B cell (primary cell): Measurements from ENCODE around the gene ARHGEF38. TPM values are rescaled to one million over a fixed set of nuclear protein-coding genes. Genes with fewer than 3 reads are reported as not detected.

ENCODE experiments used
- ATAC-seq: fragments of 200-7000 bp; cut with Tn5 transposase; one replicate; pipeline ENCODE4 v1.10.0; 2021; ENCODE audit warnings: low read depth, mild to moderate bottlenecking, moderate number of reproducible peaks, moderate library complexity
- CTCF ChIA-PET: fragments of 350-600 bp; sonication (Branson Sonifier 250); formaldehyde crosslinking; loops from one replicate; lab custom pipeline; 2021; ENCODE audit warnings: antibody characterized with exemption, inconsistent platforms; lab: Charles Lee
- POLR2A ChIA-PET: fragments of 350-600 bp; sonication (Branson Sonifier 250); formaldehyde crosslinking; loops from one replicate; lab custom pipeline; 2021; ENCODE audit warnings: antibody characterized with exemption; lab: Charles Lee
- DNase-seq: peaks from one replicate; pipeline ENCODE4 v3.0.0; 2013
- H2AFZ ChIP-seq: 2 replicates; pipeline ENCODE4 v1.6.1; 2012; ENCODE audit warnings: mild to moderate bottlenecking, low read depth, low read length; ENCODE audit not compliant: insufficient read depth, poor library complexity, severe bottlenecking
- H3K27ac ChIP-seq, 2 donors: 1 replicate in 1 of 2; 2 replicates in 1 of 2; pipeline ENCODE4 v1.5.1; 2012 to 2013; ENCODE audit warnings: low read length in 2 of 2, mild to moderate bottlenecking in 2 of 2, moderate library complexity in 1 of 2
- H3K27me3 ChIP-seq, 4 experiments: fragments of 200-600 bp in 1 of 4; sonication (generic) in 1 of 4; replicated peaks in 1 of 4; 1 replicate in 2 of 4; 2 replicates in 2 of 4; pipeline versions ENCODE4 v1.6.1 to v1.7.0; 2013 to 2016; ENCODE audit warnings: low read length in 3 of 4, mild to moderate bottlenecking in 2 of 4, mixed read lengths in 1 of 4, moderate library complexity in 1 of 4; ENCODE audit not compliant: insufficient read depth in 4 of 4, control insufficient read depth in 3 of 4; ENCODE audit errors: control extremely low read depth in 1 of 4
- H3K36me3 ChIP-seq, 2 experiments: replicated peaks in 1 of 2; 1 replicate in 1 of 2; 2 replicates in 1 of 2; pipeline versions ENCODE4 v1.6.1 to v1.7.1; 2013; ENCODE audit warnings: low read length in 1 of 2; ENCODE audit not compliant: insufficient read depth in 2 of 2, control insufficient read depth in 1 of 2; ENCODE audit errors: control extremely low read depth in 1 of 2, extremely low read depth in 1 of 2
- H3K4me1 ChIP-seq, 2 donors: fragments of 200-600 bp in 1 of 2; sonication (generic) in 1 of 2; 1 replicate in 1 of 2; 2 replicates in 1 of 2; pipeline versions ENCODE4 v1.5.1 to v1.6.1; 2013 to 2017; ENCODE audit warnings: low read length in 2 of 2; ENCODE audit not compliant: control insufficient read depth in 2 of 2, insufficient read depth in 2 of 2
- H3K4me2 ChIP-seq: replicated peaks from 2 replicates; pipeline ENCODE3; 2012; ENCODE audit warnings: mild to moderate bottlenecking, low read depth, low read length; ENCODE audit not compliant: poor library complexity, severe bottlenecking
- H3K4me3 ChIP-seq, 5 experiments: fragments of 200-600 bp in 1 of 5; sonication (generic) in 1 of 5; 1 replicate in 3 of 5; 2 replicates in 2 of 5; pipeline versions ENCODE4 v1.5.1 to v1.7.0; 2011 to 2016; ENCODE audit warnings: low read length in 4 of 5, mild to moderate bottlenecking in 4 of 5, low read depth in 2 of 5, control low read depth in 1 of 5, moderate library complexity in 1 of 5; ENCODE audit not compliant: insufficient read depth in 1 of 5; ENCODE audit errors: control extremely low read depth in 1 of 5, extremely low read depth in 1 of 5
- H3K79me2 ChIP-seq: fragments of 200-600 bp; sonication (generic); one replicate; pipeline ENCODE4 v1.6.0; 2016; ENCODE audit warnings: low read length; ENCODE audit not compliant: control insufficient read depth, insufficient read depth
- H3K9ac ChIP-seq: fragments of 200-600 bp; sonication (generic); 2 replicates; pipeline ENCODE4 v1.6.1; 2017; ENCODE audit warnings: mild to moderate bottlenecking, low read length, moderate library complexity
- H3K9me3 ChIP-seq, 3 donors: one replicate each; pipeline versions ENCODE4 v1.6.1 to v1.7.1; 2013; ENCODE audit warnings: low read length in 2 of 3; ENCODE audit not compliant: control insufficient read depth in 2 of 3, insufficient read depth in 1 of 3; ENCODE audit errors: control extremely low read depth in 1 of 3
- H4K20me1 ChIP-seq: 2 replicates; pipeline ENCODE4 v1.6.0; 2012; ENCODE audit warnings: mild to moderate bottlenecking, low read length; ENCODE audit not compliant: insufficient read depth, control insufficient read depth, poor library complexity, severe bottlenecking
- H3K27ac Mint-ChIP-seq: one replicate; pipeline ENCODE4 v1.8.0; 2021; ENCODE audit warnings: mixed read lengths
- H3K27me3 Mint-ChIP-seq: one replicate; pipeline ENCODE4 v1.8.0; 2021; ENCODE audit warnings: mixed read lengths
- H3K4me1 Mint-ChIP-seq: one replicate; pipeline ENCODE4 v1.8.0; 2021; ENCODE audit warnings: mixed read lengths
- H3K4me3 Mint-ChIP-seq: one replicate; pipeline ENCODE4 v1.8.0; 2021; ENCODE audit warnings: mixed read lengths
- H3K9me3 Mint-ChIP-seq: one replicate; pipeline ENCODE4 v1.8.0; 2022; ENCODE audit warnings: mixed read lengths; ENCODE audit not compliant: insufficient read depth
- CTCF ChIP-seq: fragments of 200-600 bp; IDR thresholded peaks from one replicate; pipeline ENCODE4 v1.8.0; 2022; ENCODE audit warnings: antibody characterized with exemption, mild to moderate bottlenecking
- EZH2 ChIP-seq: IDR thresholded peaks from 2 replicates; pipeline ENCODE4 v1.6.1; 2012; ENCODE audit warnings: borderline replicate concordance, low read depth, mild to moderate bottlenecking, moderate library complexity, low read length; ENCODE audit not compliant: insufficient read depth, poor library complexity, severe bottlenecking
- WGBS: methylation state at CpG from one replicate; pipeline ENCODE4 v1.1.5; 2013; ENCODE audit warnings: missing lambda C conversion rate; ENCODE audit not compliant: insufficient coverage; 5-methylcytosine and 5-hydroxymethylcytosine counted together
- intact Hi-C: fragments of 100-400 bp; cut with micrococcal nuclease; formaldehyde crosslinking; loops from one replicate; pipeline ENCODE4 v1.10.0; 2022
- polyA plus RNA-seq: library from polyadenylated mRNA; depleted of rRNA; stranded (reverse); fragments of >200 nt; gene quantifications from 2 replicates; pipeline ENCODE4 v1.2.3, GENCODE V29; 2012
- total RNA-seq, 2 donors: library from RNA; stranded (reverse); fragments of 120-200 nt in 1 of 2; gene quantifications; 1 replicate in 1 of 2; 2 replicates in 1 of 2; pipeline versions ENCODE4 v1.2.3 to v1.2.4, GENCODE V29; 2013 to 2022

ARHGEF38 gene
- total and polyA plus RNA-seq, 2 donors (not counting 1 experiment from before 2014, with no cell fraction given): not detected

- intact Hi-C loops: no loop called here
Observed at GRCh38 chr4:105631818-105632400, 79.5 kb downstream of the ARHGEF38 start.

GRCh38 chr4:105632599-105632998, 80.2 kb downstream of the ARHGEF38 start:
- POLR2A ChIA-PET: no interaction called here
- 91% methylated on average over 2 of the region's 3 CpGs for WGBS
- peaks cover 0 to 3% (median 0%) of the 10 kb centered on the region in 4 experiments for H3K27me3 ChIP-seq
- H3K4me3 ChIP-seq: no peak overlapping the region
- DNase-seq (no peak), ATAC-seq (no peak)
- no peaks in the 10 kb centered on the region for H4K20me1 ChIP-seq
- no peak overlapping the region for H3K9ac ChIP-seq
- CTCF ChIA-PET: no interaction called here
- H3K9me3 Mint-ChIP-seq: no peaks in the 10 kb centered on the region
- no peak overlapping the region for H3K27ac ChIP-seq
- H3K27ac Mint-ChIP-seq: no peak overlapping the region
- H3K4me2 ChIP-seq: no peak overlapping the region
- H2AFZ ChIP-seq: no peak overlapping the region
- intact Hi-C loops: no loop called here
- no peak overlapping the region for H3K4me3 Mint-ChIP-seq
- H3K9me3 ChIP-seq: no peaks in the 10 kb centered on the region
- H3K27me3 Mint-ChIP-seq: no peaks in the 10 kb centered on the region
- peaks cover 10% of the 10 kb centered on the region for H3K4me1 Mint-ChIP-seq
- peaks cover 3 to 8% of the 10 kb centered on the region in 2 donors for H3K4me1 ChIP-seq
- H3K79me2 ChIP-seq: no peaks in the 10 kb centered on the region
- no peaks in the 10 kb centered on the region for H3K36me3 ChIP-seq
- TF ChIP-seq CTCF (no peak), EZH2 (no peak)

More at GRCh38 chr4:105631818-105632400, 79.5 kb downstream of the ARHGEF38 start:
- Histone ChIP-seq H3K9ac (no peak overlapping the region), H3K36me3 (no peaks in the 10 kb centered on the region), H3K9me3 (no peaks in the 10 kb centered on the region), H3K4me1 (peaks cover 0 to 4% of the 10 kb centered on the region in 2 donors), H3K27me3 (peaks cover 0 to 3% (median 0%) of the 10 kb centered on the region in 4 experiments), H4K20me1 (no peaks in the 10 kb centered on the region), H3K79me2 (no peaks in the 10 kb centered on the region), H3K4me3 (no peak overlapping the region), H3K4me2 (no peak overlapping the region), H3K27ac (no peak overlapping the region), H2AFZ (no peak overlapping the region)
- TF ChIP-seq CTCF (no peak), EZH2 (no peak)
- DNase-seq: no peak
- no CpG with 5 or more reads among the region's 8 CpGs for WGBS
- Mint-ChIP-seq H3K27ac (no peak overlapping the region), H3K4me1 (peaks cover 6% of the 10 kb centered on the region), H3K4me3 (no peak overlapping the region), H3K9me3 (no peaks in the 10 kb centered on the region), H3K27me3 (peaks cover 5% of the 10 kb centered on the region)
- POLR2A ChIA-PET: no interaction called here
- no peak for ATAC-seq
- CTCF ChIA-PET: no interaction called here
